ENCODE data around the gene THSD4. TPM values are rescaled to one million over a fixed set of nuclear protein-coding genes. Genes with fewer than 3 reads are reported as not detected.

The THSD4 gene
- total and polyA plus RNA-seq, 8 donors = 15.7 to 43.3 (median 19.1) TPM

DNA sequence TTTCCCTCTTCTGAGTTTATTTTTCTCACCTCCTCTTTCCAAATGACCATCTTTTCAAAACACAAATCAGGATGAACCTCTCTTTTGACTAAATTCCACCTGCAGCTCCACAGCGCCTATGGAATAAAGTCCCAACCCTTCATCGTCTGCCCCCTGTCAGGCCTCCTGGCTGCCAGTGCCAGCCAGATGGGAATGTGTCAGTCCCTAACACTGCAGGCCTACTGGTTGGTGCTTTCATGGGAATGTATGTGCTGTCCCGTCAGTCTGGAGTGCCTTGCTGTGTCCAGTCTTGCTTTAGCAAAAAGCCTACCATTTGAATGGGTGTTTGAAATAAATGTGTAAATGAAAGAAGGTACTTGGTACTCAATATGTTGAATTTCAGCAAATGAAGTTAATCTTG, 310.1 kb downstream of the THSD4 start:
- intact Hi-C loops (cut with DNase I) = no loop called here
- Histone ChIP-seq H3K9me3 (no peaks in the 10 kb centered on the region), H3K36me3 (no peaks in the 10 kb centered on the region), H3K27me3 (no peaks in the 10 kb centered on the region), H3K27ac (no peak overlapping the region), H3K4me1 (no peaks in the 10 kb centered on the region), H3K4me3 (no peak overlapping the region)
- DNase-seq (no peak), ATAC-seq (no peak)
- TF ChIP-seq, protein P1, sequence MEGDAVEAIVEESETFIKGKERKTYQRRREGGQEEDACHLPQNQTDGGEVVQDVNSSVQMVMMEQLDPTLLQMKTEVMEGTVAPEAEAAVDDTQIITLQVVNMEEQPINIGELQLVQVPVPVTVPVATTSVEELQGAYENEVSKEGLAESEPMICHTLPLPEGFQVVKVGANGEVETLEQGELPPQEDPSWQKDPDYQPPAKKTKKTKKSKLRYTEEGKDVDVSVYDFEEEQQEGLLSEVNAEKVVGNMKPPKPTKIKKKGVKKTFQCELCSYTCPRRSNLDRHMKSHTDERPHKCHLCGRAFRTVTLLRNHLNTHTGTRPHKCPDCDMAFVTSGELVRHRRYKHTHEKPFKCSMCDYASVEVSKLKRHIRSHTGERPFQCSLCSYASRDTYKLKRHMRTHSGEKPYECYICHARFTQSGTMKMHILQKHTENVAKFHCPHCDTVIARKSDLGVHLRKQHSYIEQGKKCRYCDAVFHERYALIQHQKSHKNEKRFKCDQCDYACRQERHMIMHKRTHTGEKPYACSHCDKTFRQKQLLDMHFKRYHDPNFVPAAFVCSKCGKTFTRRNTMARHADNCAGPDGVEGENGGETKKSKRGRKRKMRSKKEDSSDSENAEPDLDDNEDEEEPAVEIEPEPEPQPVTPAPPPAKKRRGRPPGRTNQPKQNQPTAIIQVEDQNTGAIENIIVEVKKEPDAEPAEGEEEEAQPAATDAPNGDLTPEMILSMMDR (IDR thresholded peaks at IDR 0.05) = no peak

DNA sequence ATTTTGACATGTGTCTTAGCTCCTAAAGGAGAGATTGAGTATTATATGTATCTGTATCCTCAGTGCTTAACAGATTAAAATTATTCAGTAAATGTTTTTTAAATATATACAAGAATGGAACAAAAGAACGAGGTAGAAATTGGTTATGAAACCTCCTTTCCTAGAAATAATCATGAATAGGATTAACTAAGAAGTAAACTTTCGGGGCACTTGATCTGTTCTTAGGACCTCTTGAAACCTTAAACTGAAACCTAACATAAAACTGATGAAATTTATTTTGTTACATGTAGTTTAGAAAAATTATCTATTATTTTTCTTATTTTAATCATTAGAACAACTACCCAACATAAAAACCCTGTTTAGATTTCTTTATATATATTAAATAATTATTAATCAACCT, 311.5 kb downstream of the THSD4 start:
- H3K4me3 ChIP-seq = no peak overlapping the region
- no peaks in the 10 kb centered on the region for H3K4me1 ChIP-seq
- no peaks in the 10 kb centered on the region for H3K36me3 ChIP-seq
- no peaks in the 10 kb centered on the region for H3K9me3 ChIP-seq
- intact Hi-C loops (cut with DNase I) = no loop called here
- ATAC-seq (peak; percentile 52), DNase-seq (no peak)
- TF ChIP-seq, protein P1 (IDR thresholded peaks at IDR 0.05) = no peak
- no peaks in the 10 kb centered on the region for H3K27me3 ChIP-seq
- H3K27ac ChIP-seq = no peak overlapping the region

DNA sequence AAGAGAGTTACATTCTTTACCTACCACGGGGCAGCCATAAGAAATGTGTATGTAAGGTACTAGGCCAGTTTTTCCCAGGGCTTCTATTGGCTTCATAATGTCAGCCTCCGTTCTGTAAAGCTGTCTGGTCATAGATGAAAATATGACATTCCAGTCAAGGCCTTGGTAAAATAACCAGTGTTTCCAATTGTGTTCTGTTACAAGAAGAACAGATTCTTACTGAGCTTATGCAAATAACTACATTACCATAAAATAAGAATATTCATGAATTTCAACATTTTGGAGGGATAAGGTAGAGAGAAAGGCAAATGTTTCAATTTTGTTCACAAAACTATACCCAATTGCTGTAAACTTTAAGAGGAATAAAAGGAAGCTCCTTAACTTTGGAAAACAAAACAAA, 315.5 kb downstream of the THSD4 start:
- no peaks in the 10 kb centered on the region for H3K4me1 ChIP-seq
- DNase-seq = no peak
- TF ChIP-seq, protein P1 (IDR thresholded peaks at IDR 0.05) = no peak
- H3K4me3 ChIP-seq = no peak overlapping the region
- no peaks in the 10 kb centered on the region for H3K36me3 ChIP-seq
- no peak for ATAC-seq
- intact Hi-C loops (cut with DNase I) = loop anchor here in 1 of 2 donors (10.0 kb wide), 1 partner anchor 46 kb away; no protein-coding TSS in a partner anchor
- H3K9me3 ChIP-seq = no peaks in the 10 kb centered on the region
- no peaks in the 10 kb centered on the region for H3K27me3 ChIP-seq
- no peak overlapping the region for H3K27ac ChIP-seq

DNA sequence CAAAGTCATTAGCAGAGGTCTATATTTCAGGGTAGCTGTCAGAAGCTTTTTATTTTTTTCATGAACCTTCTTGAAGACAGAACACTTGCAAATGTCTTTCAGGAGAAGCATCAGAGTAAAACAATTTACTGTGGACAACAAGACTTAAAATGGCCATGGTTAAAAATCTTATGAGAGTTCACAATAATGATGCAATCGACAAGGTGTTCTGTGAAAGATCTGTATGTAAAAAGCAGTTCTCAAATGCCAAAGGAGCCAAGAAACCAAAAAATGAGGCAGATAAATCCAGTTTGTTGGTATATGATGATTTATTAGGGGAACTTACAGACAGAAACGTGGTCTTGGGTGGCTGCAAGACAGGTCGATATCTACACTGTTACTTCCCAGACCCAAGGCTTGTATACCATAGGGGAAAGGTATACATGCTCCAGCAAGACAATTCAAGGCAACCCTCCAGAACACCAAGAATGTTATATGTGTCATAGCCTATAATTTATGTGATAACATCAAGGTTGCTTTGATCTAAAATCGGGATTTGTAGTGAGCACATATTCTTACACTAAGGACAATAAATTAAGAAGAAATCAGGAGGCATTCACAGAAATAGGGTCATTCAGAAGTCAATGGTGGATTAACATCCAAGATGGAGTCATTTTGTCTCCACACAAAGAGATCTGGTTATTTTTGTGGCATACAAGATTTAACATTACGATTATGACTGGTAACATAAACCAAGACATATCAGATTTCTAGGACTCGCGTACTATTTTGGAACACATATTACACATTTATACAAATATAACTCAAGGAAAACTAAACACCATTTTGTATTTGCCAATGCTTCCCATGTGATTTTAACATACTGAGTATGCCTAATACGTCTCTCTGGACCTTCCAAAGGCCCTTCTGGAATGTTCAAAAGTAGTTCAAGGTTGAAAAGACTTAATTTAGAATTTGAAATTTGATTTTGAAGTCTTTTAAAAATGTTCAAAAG, 316.4 kb downstream of the THSD4 start:
- Histone ChIP-seq H3K4me1 (no peaks in the 10 kb centered on the region), H3K4me3 (no peak overlapping the region), H3K27ac (no peak overlapping the region), H3K36me3 (no peaks in the 10 kb centered on the region), H3K27me3 (no peaks in the 10 kb centered on the region), H3K9me3 (no peaks in the 10 kb centered on the region)
- DNase-seq (no peak), ATAC-seq (no peak)
- intact Hi-C loops (cut with DNase I) = loop anchor here in 1 of 2 donors (10.0 kb wide), 1 partner anchor 47 kb away; no protein-coding TSS in a partner anchor
- TF ChIP-seq, protein P1 (IDR thresholded peaks at IDR 0.05) = no peak

DNA sequence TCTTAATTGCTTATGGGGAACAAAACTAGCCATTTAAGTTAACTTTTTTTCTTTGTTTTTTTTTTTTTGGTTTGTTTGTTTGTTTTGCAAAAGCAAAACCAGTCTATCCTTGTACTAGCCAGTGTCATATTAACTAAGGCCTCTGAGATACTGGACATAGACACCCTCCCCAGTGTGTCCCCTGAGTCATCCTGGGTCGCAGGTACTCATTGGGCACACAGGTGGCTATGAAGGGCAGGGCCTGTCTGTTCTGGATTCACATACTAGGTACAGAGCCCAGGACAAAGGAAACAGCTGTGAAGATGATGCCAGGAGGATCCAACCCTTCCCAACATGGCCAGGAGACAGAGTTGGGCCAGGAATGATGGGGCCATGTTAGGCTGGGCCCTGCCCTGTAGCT, 318.1 kb downstream of the THSD4 start:
- intact Hi-C loops (cut with DNase I) = loop anchor here in 1 of 2 donors (10.0 kb wide), 1 partner anchor 49 kb away; no protein-coding TSS in a partner anchor

More for the DNA sequence above, 318.1 kb downstream of the THSD4 start:
- H3K9me3 ChIP-seq = peaks cover 0 to 2% of the 10 kb centered on the region in 2 donors
- H3K27ac ChIP-seq = no peak overlapping the region
- ATAC-seq = no peak
- no peaks in the 10 kb centered on the region for H3K36me3 ChIP-seq
- H3K4me1 ChIP-seq = no peaks in the 10 kb centered on the region
- DNase-seq = no peak
- H3K4me3 ChIP-seq = no peak overlapping the region
- no peaks in the 10 kb centered on the region for H3K27me3 ChIP-seq
- TF ChIP-seq, protein P1 (IDR thresholded peaks at IDR 0.05) = no peak
